Measurements from ENCODE around the gene ARPC1B. TPM values are rescaled to one million over a fixed set of nuclear protein-coding genes. Genes with fewer than 3 reads are reported as not detected.

Gene ARPC1B
- total RNA-seq, 1 experiment from 2014 or later, result 381 TPM

DNA sequence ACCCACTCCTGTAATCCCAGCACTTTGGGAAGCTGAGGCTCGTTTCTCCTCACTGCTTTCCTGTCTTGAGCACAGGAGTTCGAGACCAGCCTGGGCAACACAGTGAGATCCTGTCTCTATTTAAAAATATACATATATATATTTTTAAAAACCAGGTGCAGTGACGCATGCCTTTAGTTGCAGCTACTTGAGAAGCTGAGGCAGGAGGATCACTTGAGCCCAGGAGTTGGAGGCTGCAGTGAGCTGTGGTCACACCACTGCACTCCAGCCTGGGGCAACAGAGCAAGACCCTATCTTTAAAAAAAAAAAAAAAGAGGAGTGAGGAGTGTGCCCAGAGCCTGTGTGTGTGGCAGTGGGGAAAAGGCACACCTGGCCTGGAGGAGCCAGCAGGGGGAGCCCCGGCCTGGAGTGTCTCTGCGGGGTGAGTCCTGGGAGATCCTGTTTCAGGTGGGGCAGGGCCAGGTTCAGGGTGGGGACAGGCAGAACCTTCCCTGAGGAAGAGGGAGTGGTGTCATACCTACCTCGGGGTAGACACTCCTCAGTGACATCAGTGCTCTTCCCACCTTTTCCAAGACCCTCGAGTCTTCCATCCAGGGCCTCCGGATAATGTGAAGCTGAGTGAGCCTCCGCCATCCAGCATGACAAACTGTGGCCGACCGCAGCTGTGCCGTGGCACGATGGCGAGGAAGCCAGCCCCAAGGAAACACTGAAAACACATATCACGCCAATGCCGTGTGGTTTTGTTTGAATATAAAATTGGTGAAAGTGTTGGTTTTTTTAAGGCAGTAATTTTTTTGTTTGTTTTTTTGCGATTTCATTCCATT is 9.0 kb upstream of the ARPC1B start:
- H3K79me2 ChIP-seq (ENCODE audit: low read length), result no peaks in the 10 kb centered on the region
- TF ChIP-seq, protein P1, sequence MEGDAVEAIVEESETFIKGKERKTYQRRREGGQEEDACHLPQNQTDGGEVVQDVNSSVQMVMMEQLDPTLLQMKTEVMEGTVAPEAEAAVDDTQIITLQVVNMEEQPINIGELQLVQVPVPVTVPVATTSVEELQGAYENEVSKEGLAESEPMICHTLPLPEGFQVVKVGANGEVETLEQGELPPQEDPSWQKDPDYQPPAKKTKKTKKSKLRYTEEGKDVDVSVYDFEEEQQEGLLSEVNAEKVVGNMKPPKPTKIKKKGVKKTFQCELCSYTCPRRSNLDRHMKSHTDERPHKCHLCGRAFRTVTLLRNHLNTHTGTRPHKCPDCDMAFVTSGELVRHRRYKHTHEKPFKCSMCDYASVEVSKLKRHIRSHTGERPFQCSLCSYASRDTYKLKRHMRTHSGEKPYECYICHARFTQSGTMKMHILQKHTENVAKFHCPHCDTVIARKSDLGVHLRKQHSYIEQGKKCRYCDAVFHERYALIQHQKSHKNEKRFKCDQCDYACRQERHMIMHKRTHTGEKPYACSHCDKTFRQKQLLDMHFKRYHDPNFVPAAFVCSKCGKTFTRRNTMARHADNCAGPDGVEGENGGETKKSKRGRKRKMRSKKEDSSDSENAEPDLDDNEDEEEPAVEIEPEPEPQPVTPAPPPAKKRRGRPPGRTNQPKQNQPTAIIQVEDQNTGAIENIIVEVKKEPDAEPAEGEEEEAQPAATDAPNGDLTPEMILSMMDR (conservative IDR thresholded peaks at IDR 0.05; ENCODE audit: low read depth, low read length), result peak; percentile 68
- TF ChIP-seq EZH2phosphoT487 (IDR thresholded peaks at IDR 0.05; ENCODE audit: borderline replicate concordance, low read length) (no peak), EZH2 (IDR thresholded peaks at IDR 0.05; ENCODE audit: low read length, unreplicated experiment) (no peak)

DNA sequence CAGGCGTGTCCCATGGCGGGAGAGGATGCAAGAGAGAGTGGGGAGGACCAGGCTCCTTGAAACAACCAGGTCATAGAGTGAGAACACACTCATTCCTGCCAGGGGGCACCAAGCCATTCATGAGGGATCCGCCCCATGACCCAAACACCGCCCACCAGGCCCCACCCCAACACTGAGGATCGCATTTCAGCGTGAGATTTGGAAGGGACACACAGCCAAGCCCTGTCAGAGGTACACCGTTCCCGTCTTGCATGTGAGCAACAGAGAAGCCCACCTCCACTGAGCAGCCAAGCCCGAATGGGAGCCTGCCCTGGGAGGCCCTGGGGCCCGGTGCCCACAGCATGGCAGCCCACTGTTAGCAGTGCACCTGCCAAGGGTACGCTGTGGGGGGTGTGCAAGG is 7.9 kb upstream of the ARPC1B start:
- intact Hi-C loops (cut with micrococcal nuclease), result no loop called here
- no peaks in the 10 kb centered on the region for H3K9me2 ChIP-seq (replicated peaks; ENCODE audit: low read length)
- ChIA-PET CTCF (no interaction called here), POLR2A (ENCODE audit: unreplicated experiment) (no interaction called here)
- H3K79me2 ChIP-seq (ENCODE audit: low read length), result no peaks in the 10 kb centered on the region
- BruUV-seq (replicated peaks), result no TSS peak
- no peak overlapping the region for H2AFZ ChIP-seq (ENCODE audit: low read length)
- H3K36me3 ChIP-seq (ENCODE audit: low read depth, low read length), result peaks cover 33% of the 10 kb centered on the region
- DNase-seq, result no peak
- no peak overlapping the region for H3K9ac ChIP-seq (ENCODE audit: low read length)
- no peak overlapping the region for H3K4me2 ChIP-seq (ENCODE audit: low read length)
- H3K4me3 ChIP-seq (ENCODE audit: low read length), result no peak overlapping the region
- H3K9me3 ChIP-seq (ENCODE audit: low read length), result no peaks in the 10 kb centered on the region
- no peak overlapping the region for H3K27ac ChIP-seq (ENCODE audit: low read length)
- no peaks in the 10 kb centered on the region for H3K27me3 ChIP-seq (ENCODE audit: low read length)
- no peaks in the 10 kb centered on the region for H3K4me1 ChIP-seq (ENCODE audit: insufficient read depth, low read length)
- H4K20me1 ChIP-seq (ENCODE audit: low read length), result no peaks in the 10 kb centered on the region
- no peaks in the 10 kb centered on the region for H3F3A ChIP-seq (ENCODE audit: low read length, unreplicated experiment)
- ATAC-seq, result no peak
- no peak for TF ChIP-seq EZH2phosphoT487 (IDR thresholded peaks at IDR 0.05; ENCODE audit: borderline replicate concordance, low read length)
- TF ChIP-seq, protein P1 (conservative IDR thresholded peaks at IDR 0.05; ENCODE audit: low read depth, low read length), result no peak
- TF ChIP-seq EZH2 (IDR thresholded peaks at IDR 0.05; ENCODE audit: low read length, unreplicated experiment), result no peak

More for the DNA sequence above, 9.0 kb upstream of the ARPC1B start:
- peak; percentile 79 for ATAC-seq
- BruUV-seq (replicated peaks), result no TSS peak
- DNase-seq, result peak; percentile 49
- ChIA-PET CTCF (no interaction called here), POLR2A (ENCODE audit: unreplicated experiment) (no interaction called here)
- Histone ChIP-seq H3F3A (ENCODE audit: low read length, unreplicated experiment) (no peaks in the 10 kb centered on the region), H3K4me3 (ENCODE audit: low read length) (no peak overlapping the region), H3K4me2 (ENCODE audit: low read length) (no peak overlapping the region), H3K9ac (ENCODE audit: low read length) (no peak overlapping the region), H3K27ac (ENCODE audit: low read length) (no peak overlapping the region), H3K9me3 (ENCODE audit: low read length) (no peaks in the 10 kb centered on the region), H3K27me3 (ENCODE audit: low read length) (no peaks in the 10 kb centered on the region), H3K36me3 (ENCODE audit: low read depth, low read length) (peaks cover 40% of the 10 kb centered on the region), H3K4me1 (ENCODE audit: insufficient read depth, low read length) (no peaks in the 10 kb centered on the region), H3K9me2 (replicated peaks; ENCODE audit: low read length) (no peaks in the 10 kb centered on the region), H4K20me1 (ENCODE audit: low read length) (no peaks in the 10 kb centered on the region), H2AFZ (ENCODE audit: low read length) (no peak overlapping the region)
- intact Hi-C loops (cut with micrococcal nuclease), result no loop called here

- Histone ChIP-seq H3K27me3 (ENCODE audit: low read length) (no peaks in the 10 kb centered on the region), H3K4me1 (ENCODE audit: insufficient read depth, low read length) (no peaks in the 10 kb centered on the region), H3K4me3 (ENCODE audit: low read length) (no peak overlapping the region), H3K79me2 (ENCODE audit: low read length) (no peaks in the 10 kb centered on the region), H3K4me2 (ENCODE audit: low read length) (no peak overlapping the region), H4K20me1 (ENCODE audit: low read length) (no peaks in the 10 kb centered on the region), H3K36me3 (ENCODE audit: low read depth, low read length) (peaks cover 17% of the 10 kb centered on the region), H3F3A (ENCODE audit: low read length, unreplicated experiment) (no peaks in the 10 kb centered on the region), H3K9me3 (ENCODE audit: low read length) (no peaks in the 10 kb centered on the region), H2AFZ (ENCODE audit: low read length) (no peak overlapping the region), H3K9ac (ENCODE audit: low read length) (no peak overlapping the region), H3K9me2 (replicated peaks; ENCODE audit: low read length) (no peaks in the 10 kb centered on the region), H3K27ac (ENCODE audit: low read length) (no peak overlapping the region)
- no peak for DNase-seq
- CTCF ChIA-PET, result no interaction called here
- peak; percentile 41 for ATAC-seq
- POLR2A ChIA-PET (ENCODE audit: unreplicated experiment), result no interaction called here
- TF ChIP-seq, protein P1 (conservative IDR thresholded peaks at IDR 0.05; ENCODE audit: low read depth, low read length), result no peak
- no peak for TF ChIP-seq EZH2phosphoT487 (IDR thresholded peaks at IDR 0.05; ENCODE audit: borderline replicate concordance, low read length)
- no peak for TF ChIP-seq EZH2 (IDR thresholded peaks at IDR 0.05; ENCODE audit: low read length, unreplicated experiment)
- TSS peak; percentile 11 for BruUV-seq (replicated peaks)
- intact Hi-C loops (cut with micrococcal nuclease), result no loop called here
These were observed 5.7 kb upstream of the ARPC1B start for GRCh38 chr7:99368750-99369389.
